IPS DF 19.7 (cell line): ENCODE results near the gene SLC35F1.

Experiments used
- DNase-seq: peaks from one replicate; pipeline ENCODE4 v3.0.0-alpha.2; 2013; ENCODE audit warnings: low read depth, low spot score

SLC35F1 gene

DNA sequence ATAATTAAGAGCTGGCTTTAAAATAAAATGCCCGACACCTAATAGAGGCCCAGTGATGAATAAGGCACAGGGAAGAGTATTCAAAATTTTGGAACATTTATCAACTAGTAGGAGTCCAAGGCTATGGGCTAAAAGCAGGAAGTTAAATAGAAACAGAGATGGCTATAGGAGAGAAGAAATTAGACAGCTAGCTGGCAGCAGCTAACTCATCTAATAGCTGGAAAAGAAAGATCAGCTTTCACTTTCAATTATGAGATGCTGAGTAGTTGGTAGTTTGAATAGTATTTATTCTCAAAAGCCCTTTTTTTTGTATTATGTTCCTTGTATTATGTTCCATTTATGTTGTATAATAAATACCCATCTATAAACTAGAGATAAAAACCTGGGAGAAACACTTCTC is 215.7 kb downstream of the SLC35F1 start:
- no peak for DNase-seq

DNA sequence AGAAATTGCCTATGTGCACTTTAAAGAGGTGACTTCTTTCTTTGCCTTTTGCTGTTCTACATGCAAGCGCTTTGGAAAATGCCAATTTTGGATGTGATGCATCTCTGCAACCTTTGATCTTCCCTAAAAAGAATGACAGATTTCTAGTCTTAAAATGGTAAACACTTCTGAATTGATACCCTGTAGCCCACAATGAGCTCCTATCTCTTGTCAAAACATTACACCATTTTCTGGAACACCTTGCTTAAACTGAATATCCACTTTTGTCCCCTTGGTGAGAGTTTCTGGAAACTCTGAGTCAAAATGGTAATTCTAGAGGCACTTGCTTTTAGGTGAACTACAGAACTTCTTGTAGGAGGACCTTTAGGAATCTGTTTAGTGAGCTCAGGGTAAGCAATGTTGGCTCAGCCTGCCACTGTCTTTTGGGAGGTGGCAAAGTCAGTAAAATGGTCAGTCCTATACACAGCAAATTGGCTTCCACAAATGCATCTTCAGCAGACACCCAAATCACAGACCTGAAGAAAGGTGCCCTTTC is 216.5 kb downstream of the SLC35F1 start:
- DNase-seq, result no peak

DNA sequence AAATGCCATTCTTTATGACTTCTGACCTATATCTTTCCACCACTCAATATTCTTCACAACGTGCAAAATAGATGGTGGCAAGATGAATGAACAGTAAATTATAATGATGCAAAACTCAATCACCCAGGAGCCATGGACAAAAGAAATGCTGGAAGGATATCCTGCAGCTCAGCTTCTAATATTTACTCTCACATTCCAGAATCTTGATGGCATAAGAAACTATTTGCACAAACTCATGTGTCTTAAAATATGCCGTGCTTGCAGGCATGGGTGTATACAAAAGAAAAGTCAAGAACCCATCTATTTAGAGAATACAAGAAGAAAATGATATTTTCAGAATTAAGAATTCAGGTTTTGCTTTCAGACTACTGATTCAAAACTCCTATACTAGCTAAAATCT is 217.8 kb downstream of the SLC35F1 start:
- DNase-seq, result no peak

DNA sequence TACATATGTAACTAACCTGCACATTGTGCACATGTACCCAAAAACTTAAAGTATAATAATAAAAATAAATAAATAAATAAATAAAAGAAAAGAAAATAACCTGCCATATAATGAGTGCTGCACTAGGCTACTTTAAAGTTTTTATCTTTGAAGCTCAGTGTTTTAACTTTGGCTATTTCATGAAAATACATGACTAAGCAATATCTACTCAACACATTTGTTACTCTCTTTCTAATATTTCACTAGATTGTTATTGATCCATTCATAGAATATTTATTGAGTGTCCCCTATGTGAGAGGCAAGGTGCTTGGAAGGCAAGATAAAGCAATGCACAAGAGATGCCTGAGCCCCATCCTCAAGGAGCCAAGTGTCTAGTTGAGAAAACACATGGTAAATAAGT is 221.7 kb downstream of the SLC35F1 start:
- DNase-seq, result no peak

DNA sequence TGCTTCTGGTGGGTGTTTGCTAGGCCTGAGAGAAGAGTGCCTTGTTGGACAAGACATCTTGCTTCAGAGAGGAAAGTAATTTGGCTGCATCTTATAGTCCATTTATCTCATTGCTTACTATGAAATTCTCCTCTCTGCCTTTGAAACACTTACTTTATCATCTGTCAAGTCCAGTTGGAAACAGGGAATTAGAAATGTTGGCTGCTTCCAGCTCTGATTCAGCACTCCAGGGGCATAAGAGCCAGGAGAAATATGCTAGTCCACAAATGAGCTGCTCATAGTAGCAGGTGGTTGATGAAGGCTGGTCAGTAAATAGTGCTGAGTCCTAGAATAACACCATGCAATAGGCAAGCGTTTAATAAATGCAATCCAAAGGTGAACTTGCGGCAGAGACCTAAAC is 227.1 kb downstream of the SLC35F1 start:
- no peak for DNase-seq

DNA sequence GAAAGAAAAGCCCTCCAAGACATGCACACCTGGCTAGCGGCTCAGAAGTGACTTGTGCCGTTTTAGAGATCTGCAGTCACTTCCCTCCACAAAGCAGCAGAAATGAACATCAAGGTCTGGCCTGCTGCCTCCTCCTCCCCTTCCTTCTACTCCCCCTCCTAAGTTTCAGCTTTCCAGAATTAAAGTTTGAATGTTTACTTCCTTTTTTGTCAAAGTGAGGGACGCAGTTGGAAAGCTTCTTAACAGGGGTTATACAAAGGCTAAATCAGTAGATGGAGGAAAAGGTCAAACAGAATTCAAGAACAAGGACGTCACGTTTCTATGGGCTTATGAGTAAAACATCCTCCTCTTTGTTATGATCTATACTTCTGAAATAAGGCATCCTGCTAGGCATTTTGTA is 227.7 kb downstream of the SLC35F1 start:
- no peak for DNase-seq

DNA sequence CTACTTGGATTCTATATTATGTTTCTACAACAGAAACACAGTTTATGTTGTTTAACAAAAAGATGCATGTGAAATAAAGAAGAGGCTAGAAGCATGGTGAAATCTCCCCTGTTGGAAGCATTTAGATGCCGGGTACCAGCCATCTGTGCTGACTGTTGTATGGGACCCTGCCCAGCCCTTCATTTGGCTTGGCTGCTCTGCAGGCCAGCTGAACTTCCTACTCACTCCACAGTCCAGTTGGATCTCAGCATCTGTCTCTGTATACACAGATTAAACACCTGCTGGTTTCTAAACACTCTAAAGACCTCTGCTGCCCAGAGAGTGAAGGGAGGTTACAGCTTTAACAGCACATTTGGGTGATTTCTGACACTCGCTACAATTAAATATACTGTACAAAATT is 228.3 kb downstream of the SLC35F1 start:
- DNase-seq, result no peak

DNA sequence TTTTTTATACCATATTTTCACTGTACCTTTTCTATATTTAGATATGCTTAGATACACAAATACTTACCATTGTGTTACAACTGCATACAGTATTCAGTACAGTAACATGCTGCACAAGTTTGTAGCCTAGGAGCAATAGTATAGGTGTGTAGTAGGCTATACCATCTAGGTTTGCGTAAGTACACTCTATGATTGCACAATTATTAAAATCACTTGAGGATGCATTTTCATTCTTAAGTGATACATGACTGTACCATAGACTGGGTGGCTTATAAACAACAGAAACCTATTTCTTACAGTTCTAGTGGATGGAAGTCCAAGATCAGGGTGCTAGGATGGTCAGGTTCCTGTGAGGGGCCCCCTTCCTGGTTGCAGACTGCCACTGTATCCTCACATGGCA is 234.1 kb downstream of the SLC35F1 start:
- no peak for DNase-seq

DNA sequence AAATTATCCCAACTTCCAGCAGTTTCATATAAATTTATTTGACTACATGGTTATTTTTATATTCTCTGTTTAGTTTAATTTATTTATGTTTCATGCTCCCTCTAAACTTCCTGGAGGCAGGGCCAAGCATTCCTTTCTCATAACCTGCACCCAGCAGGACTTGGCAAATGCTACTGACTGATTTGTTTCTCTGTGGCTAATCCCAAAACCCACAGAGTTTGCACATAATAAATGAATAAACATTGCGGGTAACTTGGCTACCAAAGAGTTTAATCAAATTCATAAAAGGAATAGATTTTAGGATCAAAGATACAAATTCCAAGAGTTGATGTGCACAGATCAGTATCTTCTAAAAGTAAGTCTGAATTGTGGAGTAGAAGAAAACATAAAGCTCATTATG is 239.5 kb downstream of the SLC35F1 start:
- DNase-seq, result no peak

DNA sequence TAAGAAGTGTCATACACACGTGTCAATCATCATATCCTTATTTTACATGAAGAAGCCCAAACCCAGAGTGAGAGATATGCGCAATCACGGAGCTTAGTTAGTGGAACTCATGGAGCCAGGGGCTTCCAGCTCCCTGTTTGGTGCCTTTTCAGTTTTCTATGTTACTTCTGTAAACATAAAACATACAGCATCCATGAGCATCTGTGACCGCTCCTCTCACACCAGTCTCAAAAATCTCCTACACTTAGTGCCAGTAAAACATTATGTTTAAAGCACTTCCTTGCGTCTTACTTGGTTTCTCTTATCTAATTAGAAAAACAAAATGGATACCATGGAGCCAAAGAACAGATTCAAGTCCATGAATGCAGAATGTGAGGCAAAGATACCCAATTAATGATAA is 240.4 kb downstream of the SLC35F1 start:
- no peak for DNase-seq

DNA sequence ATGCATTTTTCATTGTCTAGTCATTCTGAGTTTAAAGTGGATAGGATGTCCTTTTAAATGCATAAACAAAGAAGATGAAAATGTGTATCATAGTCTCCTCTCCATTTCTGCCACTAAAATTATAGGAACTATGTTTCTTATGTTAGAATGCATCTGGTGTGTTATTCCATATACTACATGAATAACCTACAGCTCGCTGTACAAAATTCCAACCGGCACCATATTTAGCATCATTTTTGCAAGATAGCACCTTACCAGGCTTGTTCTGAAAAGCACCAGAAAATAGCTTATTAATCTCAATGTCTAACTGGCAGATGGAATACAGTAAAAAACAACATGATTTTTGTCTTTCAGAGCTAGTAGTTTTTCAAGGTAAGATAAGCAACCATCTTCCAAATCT is 241.5 kb downstream of the SLC35F1 start:
- DNase-seq, result no peak

DNA sequence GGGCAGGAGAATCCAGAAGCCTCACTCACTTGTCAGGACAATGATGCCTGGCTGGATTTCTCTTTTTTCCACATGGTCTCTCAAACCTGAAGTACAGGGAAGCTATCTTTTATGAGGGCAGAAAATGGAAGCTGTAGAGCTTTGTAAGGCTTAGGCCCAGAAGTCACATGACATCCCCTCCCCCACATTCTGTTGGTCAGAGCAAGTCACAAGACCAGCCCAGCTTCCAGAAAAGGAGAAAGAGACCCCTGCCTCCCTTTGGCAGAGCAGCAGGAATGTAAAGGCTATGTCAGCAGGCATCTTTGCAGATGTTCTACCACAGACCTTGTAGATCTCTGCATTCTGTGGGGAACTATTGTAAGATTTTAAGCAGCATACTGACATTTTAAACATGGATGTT is 245.5 kb downstream of the SLC35F1 start:
- no peak for DNase-seq

DNA sequence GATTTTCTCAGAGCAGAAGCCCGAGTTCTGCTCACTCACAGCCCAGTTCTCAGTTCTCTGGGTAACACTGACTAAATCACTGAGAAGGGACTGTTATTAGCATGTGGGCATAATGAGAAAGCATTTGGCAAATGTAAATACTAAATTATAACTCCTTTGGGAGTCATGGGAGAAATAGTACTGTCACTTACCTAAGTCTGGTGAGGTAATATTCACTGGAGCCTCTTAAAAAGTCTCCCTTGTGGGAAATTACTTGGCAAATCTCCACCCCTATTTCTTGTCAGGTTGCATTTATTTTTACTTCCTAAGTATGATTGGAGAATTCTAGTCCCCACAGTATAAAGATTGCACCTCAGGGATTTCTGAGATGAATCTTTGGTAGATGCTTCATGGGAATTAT is 254.3 kb downstream of the SLC35F1 start:
- DNase-seq, result no peak

DNA sequence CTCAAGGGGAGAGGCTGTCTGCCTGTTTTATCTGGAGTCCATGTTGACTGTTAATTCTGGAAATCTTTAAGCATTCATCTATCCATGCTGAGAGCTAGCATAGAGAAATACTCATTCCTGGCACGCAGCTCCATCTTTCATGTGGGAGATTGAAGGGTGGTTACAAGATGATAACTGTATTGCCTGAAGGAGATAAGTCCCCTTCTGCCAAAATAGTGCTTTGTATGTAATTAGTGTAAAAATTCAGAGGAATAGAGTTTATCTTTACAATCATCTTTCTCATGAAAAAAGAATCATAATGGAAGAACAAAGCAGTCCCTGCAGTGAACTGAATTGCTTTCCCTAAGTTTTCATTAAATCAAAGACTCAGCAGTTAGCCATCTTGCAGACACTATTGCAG is 256.5 kb downstream of the SLC35F1 start:
- DNase-seq, result no peak

DNA sequence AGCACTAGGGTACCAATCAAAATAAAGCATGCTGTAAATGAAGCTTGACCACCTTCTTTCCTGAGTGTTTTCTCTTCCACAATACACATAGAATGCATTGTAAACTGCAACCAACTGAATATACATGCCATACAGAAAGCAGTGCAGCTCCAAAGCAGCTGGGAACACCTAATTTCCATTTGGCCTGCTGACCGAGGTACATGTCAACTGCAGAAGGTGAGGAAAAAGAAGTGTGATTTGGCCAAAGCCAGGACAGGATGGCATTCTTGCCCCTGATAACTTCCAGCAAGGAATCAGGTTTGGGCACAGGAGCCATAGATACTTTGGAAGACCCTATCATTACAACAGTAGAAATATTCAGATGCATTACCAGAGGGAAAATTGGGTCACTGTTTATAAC is 258.4 kb downstream of the SLC35F1 start:
- no peak for DNase-seq

DNA sequence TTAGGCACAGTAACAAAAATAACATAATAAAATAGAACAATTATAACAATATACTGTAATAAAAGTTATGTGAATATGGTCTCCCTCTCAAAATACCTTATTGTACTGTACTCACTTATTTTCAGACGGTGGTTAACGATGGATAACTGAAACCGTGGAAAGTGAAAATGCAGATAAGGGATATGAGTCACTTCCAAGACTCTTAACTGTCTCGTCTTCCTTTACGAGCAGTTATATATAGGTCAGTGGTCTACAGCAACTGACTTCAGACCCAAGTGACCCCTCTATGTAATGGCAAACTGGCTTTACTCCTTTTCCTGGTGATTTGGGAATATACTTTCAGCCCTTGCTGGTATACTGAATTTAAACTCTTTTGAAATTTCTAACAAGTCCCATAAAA is 261.4 kb downstream of the SLC35F1 start:
- no peak for DNase-seq

DNA sequence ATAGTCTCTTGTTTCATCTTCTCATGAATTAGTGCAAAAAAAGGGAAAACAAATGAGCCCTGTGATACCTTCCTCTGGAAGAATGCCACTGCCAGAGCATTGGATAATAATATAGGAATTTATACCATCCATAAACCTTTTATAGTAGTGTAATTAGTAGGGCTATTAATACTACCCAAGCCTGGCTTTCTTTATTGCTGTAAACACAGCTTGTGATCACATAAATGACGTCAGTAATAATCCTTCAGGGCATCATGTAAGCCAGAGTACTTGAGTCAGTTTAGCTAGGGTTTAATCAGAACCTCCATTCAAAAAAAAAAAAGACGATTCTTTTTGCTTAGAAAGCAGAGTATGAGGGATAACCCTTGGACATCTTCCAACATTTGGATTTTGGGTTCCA is 264.8 kb downstream of the SLC35F1 start:
- DNase-seq, result no peak

DNA sequence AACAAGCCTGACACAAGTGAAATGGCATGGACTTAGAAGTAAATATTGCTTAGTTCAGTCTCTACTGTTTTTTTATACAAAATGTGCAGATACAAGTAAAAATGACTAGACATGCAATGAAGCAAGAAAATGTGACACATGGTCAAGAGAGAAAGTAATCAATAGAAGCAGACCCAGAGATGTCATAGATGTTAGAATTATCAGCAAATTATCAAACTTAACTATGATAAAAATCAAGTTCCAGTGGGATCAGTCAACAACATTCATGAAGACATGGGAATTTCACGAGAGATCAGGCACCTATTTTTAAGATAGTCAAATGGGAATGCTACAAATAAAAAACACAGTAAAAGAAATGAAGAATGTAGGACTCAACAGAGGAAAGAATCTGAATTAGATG is 267.0 kb downstream of the SLC35F1 start:
- DNase-seq, result no peak

DNA sequence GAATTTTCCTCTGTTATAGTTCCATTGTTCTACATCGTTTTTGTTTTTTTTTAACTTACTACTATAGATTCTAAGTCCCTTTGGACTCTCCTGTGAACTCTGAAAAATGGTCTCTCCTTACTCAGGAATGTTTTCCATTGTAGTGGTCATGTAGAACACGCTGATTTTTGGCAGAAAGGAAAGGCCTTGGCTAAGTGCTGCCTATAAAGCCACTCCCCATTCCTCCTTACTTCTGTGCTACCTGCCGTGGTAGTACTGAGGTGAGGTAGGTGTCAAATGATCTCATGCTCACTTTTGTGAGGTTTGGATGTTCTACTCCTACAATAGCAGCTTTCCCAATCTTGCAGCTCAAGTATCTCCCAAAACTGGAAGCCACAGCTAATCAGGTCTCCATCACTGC is 270.7 kb downstream of the SLC35F1 start:
- no peak for DNase-seq

DNA sequence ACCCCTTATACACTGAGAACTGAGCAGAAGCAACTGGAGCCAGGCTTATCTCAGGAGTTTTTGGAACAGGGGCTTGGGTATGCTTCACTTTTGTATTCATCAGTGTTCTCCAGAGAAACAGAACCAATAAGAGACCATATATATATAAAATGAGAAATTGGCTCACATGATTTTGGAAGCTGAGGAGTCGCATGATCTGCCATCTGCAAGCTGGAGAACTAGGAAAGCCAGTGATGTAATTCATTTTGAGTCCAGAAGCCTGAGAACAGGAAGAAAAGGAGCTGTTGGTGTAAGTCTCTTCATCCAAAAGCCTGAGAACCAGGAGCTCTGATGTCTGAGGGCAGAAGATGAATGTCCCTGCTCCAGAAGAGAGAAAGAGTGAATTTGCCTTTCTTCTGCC is 272.0 kb downstream of the SLC35F1 start:
- no peak for DNase-seq

DNA sequence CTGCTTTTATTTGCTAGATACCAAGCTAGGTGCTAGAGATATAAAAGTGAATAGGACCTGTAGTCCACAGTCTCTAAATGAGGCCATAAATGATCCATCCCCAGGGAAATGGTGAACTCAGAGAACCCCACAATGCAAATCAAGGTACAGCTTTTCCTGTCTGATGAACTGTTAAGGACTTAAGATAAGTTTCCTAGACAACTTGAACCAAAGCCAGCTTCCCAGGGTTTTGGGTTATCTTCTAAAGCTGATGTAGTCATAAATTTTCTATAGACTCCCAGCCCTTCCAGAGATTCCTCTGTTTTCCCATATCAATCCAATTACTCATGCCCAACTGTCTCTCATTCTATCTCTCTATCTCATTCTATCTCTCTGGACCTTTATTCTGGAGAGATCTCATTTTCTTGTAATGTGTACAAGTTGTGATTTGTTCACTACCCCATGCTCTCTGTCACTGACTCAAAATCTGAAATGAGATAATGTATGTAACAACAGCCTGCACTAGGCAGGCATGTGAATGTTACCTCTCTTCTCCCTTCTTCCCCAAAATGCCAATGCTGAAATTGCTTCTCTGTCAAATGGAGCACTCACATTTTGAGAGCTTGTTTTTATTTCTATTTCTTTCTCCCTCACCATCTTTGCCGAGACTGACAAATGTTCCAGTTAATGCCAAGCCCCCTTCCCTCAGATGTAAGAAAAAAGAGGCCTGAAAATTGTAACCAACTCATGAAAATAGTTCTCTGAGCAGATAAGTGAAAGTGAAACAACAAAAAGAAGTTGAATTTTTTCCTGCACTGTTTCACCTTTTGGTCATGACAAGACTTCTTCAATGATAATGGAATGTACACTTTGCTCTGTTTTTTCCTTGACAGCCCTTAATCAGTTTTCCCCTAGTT is 279.9 kb downstream of the SLC35F1 start:
- DNase-seq, result no peak

DNA sequence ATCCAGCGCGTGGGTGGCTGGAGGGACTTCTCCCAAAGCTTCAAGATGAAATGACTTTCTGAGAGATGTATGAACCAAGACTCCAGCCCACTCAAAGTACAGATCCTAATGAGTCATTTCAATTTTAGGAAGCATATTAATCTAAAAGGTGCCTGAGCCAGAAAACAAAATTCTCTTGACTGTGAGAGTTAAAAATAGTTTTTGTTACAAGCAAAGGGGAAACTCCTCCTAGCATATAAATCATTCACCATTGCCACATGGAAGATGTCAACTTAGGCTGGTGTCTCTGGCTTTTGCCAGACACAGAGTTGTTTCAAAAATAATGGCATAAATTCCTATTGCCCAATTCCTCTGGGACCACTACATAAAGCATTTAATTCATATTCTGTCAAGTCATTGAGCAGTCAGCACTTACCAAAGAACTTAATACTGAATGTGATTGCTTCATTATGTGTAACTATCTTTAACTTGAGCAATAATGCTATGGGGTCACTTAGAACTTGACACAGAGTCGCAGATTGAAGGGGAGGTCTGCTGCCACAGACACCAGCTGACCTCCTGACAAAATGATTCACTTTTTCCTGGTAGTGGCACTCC is 280.6 kb downstream of the SLC35F1 start:
- DNase-seq, result no peak

DNA sequence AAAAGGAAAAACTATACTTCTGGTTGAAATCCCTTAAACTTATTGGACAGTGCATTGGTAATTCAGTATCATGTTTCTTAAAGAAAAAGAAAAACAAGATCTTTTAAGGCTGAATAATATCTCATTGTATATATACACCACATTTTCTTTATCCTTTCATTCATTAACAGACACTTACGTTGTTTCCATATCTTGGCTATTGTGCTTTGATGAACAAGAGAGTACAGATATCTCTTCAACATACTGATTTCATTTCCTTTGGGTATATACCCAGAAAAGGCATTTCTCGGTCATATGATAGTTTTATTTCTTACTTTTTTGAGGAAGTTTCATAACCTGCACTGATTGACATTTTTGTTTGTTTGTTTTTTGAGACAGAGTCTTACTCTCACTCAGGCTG is 281.5 kb downstream of the SLC35F1 start:
- DNase-seq, result no peak
